Hypothalamus (tissue), 51 donors: Measurements from ENCODE around the gene SULT1A2.
"Not testable (repeated sequence)": the region's sequence is repeated elsewhere in the genome, so short reads cannot be mapped to it uniquely, and the experiment has no call there.

Experiments
- DNase-seq, 51 donors: peaks; one replicate each; lab custom pipeline; 2025; lab: John Stamatoyannopoulos, UW

SULT1A2 gene

GRCh38 chr16:28596840-28597691 lies at the start of gene SULT1A2:
Gene SULT1A2 (minus strand): TSS chr16:28597050. CDS start chr16:28595930, 1,120 bp downstream.
- DNase-seq = no peak

GRCh38 chr16:28639959-28640358 lies 43.1 kb upstream of the SULT1A2 start:
- not testable (repeated sequence) for DNase-seq

- not testable (repeated sequence) for DNase-seq
These were observed 41.5 kb upstream of the SULT1A2 start for GRCh38 chr16:28638359-28638758.

GRCh38 chr16:28637765-28638164 lies 40.9 kb upstream of the SULT1A2 start, which contains the start of gene NPIPB8:
Gene NPIPB8 (plus strand): TSS chr16:28638065. CDS start chr16:28638361, 296 bp downstream.
- not testable (repeated sequence) for DNase-seq

GRCh38 chr16:28636093-28636823 lies 39.4 kb upstream of the SULT1A2 start:
- DNase-seq = not testable (repeated sequence)

GRCh38 chr16:28630905-28631304 lies 34.1 kb upstream of the SULT1A2 start:
- not testable (repeated sequence) for DNase-seq

- DNase-seq = peak in 12 of 51 donors; percentile 12 to 61 (median 38)
These were observed 26.4 kb upstream of the SULT1A2 start for GRCh38 chr16:28623172-28623711.

GRCh38 chr16:28622532-28623171 lies 25.8 kb upstream of the SULT1A2 start:
- not testable (repeated sequence) for DNase-seq

- DNase-seq = no peak
These were observed 24.8 kb upstream of the SULT1A2 start for GRCh38 chr16:28621481-28622155.

- not testable (repeated sequence) for DNase-seq
These were observed 23.5 kb upstream of the SULT1A2 start for GRCh38 chr16:28620316-28620715.

- DNase-seq = no peak
These were observed 21.0 kb upstream of the SULT1A2 start for GRCh38 chr16:28617874-28618273.

GRCh38 chr16:28616636-28617035 lies 19.8 kb upstream of the SULT1A2 start:
- no peak for DNase-seq

GRCh38 chr16:28616224-28616577 lies 19.4 kb upstream of the SULT1A2 start:
- DNase-seq = not testable (repeated sequence)

- DNase-seq = peak in 23 of 51 donors; percentile 2 to 66 (median 34)
These were observed 18.8 kb upstream of the SULT1A2 start for GRCh38 chr16:28615486-28616223.

- not testable (repeated sequence) for DNase-seq
These were observed 17.7 kb upstream of the SULT1A2 start for GRCh38 chr16:28614561-28614960.

- DNase-seq = not testable (repeated sequence)
These were observed 17.1 kb upstream of the SULT1A2 start for GRCh38 chr16:28613912-28614311.

- DNase-seq = not testable (repeated sequence)
These were observed 15.8 kb upstream of the SULT1A2 start for GRCh38 chr16:28612359-28613280.

GRCh38 chr16:28610595-28611191 lies 13.8 kb upstream of the SULT1A2 start:
- DNase-seq = no peak
